Activated T-cell treated with anti-CD3 and anti-CD28 coated beads, Interleukin-2, amount 50 U/mL, for 1 hour (primary cell): ENCODE measurements around the gene PTPRJ.
"Not testable (repeated sequence)": the region's sequence is repeated elsewhere in the genome, so short reads cannot be mapped to it uniquely, and the experiment has no call there.

Experiments
- DNase-seq: peaks from one replicate; pipeline ENCODE4 v3.0.0-alpha.2; 2020

The PTPRJ gene

GRCh38 chr11:48169717-48170116, 189.4 kb downstream of the PTPRJ start:
- DNase-seq = no peak

GRCh38 chr11:48170241-48171233, 190.2 kb downstream of the PTPRJ start:
- DNase-seq = no peak

- peak; percentile 68 for DNase-seq
These were observed 192.7 kb downstream of the PTPRJ start for GRCh38 chr11:48172818-48173609.

- no peak for DNase-seq
These were observed 197.3 kb downstream of the PTPRJ start for GRCh38 chr11:48177661-48178060.

- DNase-seq = no peak
These were observed 200.3 kb downstream of the PTPRJ start for GRCh38 chr11:48180627-48181026.

GRCh38 chr11:48182860-48183526, 202.6 kb downstream of the PTPRJ start:
- no peak for DNase-seq

GRCh38 chr11:48184452-48184851, 204.1 kb downstream of the PTPRJ start:
- DNase-seq = no peak

- not testable (repeated sequence) for DNase-seq
These were observed 210.7 kb downstream of the PTPRJ start for GRCh38 chr11:48190906-48191654.

- no peak for DNase-seq
These were observed 213.5 kb downstream of the PTPRJ start for GRCh38 chr11:48193876-48194275.

- no peak for DNase-seq
These were observed 227.5 kb downstream of the PTPRJ start for GRCh38 chr11:48207881-48208280.

GRCh38 chr11:48210052-48210451, 229.7 kb downstream of the PTPRJ start:
- no peak for DNase-seq

- DNase-seq = no peak
These were observed 236.2 kb downstream of the PTPRJ start, which contains the start of gene OR4B1 for GRCh38 chr11:48216510-48216909. TSS of gene OR4B1 (plus strand) at chr11:48216810. CDS start at chr11:48216810, 0 bp downstream.
